HG03469 (cell line): ENCODE results near the gene RAVER1.
A peak's percentile ranks its signal among the peaks of the same experiment; 100 is the strongest.
"Not testable (repeated sequence)": the region's sequence is repeated elsewhere in the genome, so short reads cannot be mapped to it uniquely, and the experiment has no call there.

Experiments used
- ATAC-seq: cut with Tn5 transposase; IDR thresholded peaks from one replicate; pipeline ENCODE4 v1.9.1; 2021; ENCODE audit warnings: mild to moderate bottlenecking, moderate library complexity, moderate number of reproducible peaks; ENCODE audit not compliant: unreplicated experiment

Gene RAVER1

GRCh38 chr19:10332965-10333757 is at the start of gene RAVER1:
Gene RAVER1 (minus strand): TSS chr19:10333529. CDS start chr19:10333507, 22 bp downstream.
- peak; percentile 47 for ATAC-seq

DNA sequence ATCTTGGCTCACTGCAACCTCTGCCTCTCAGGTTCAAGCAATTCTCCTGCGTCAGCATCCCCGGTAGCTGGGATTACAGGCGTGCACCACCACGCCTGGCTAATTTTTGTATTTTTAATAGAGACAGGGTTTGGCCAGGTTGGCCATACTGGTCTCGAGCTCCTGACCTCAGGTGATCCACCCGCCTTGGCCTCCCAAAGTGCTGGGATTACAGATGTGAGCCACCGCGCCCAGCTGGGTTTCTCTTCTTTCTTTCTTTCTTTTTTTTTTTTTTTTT is 49.8 kb upstream of the RAVER1 start:
- not testable (repeated sequence) for ATAC-seq

- peak; percentile 80 for ATAC-seq
These were observed 47.2 kb upstream of the RAVER1 start, which contains the start of gene TYK2 for GRCh38 chr19:10380313-10381102. Gene TYK2 (minus strand): TSS chr19:10380572. CDS start chr19:10378406, 2,166 bp downstream.

- no peak for ATAC-seq
These were observed 46.6 kb upstream of the RAVER1 start for GRCh38 chr19:10379880-10380312.

- ATAC-seq, result no peak
These were observed 44.8 kb upstream of the RAVER1 start for GRCh38 chr19:10378124-10378523.

DNA sequence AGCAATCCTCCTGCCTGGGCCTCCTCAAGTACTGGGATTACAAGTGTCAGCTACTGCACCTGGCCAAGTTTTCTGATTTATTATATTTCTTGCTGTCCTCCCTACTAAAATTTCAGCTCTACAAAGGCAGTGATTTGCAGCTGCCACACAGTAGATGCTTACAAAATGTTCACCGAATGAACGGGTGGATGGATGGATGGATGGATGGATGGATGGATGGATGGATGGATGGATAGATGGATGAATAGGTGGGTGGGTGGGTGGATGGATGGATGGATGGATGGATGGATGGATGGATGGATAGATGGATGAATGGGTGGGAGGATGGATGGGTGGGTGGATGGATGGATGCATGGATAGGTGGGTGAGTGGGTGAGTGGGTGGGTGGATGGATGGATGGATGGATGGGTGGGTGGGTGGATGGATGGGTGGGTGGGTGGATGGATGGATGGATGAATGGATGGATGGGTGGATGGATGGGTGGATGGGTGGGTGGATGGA is 43.9 kb upstream of the RAVER1 start:
- ATAC-seq, result not testable (repeated sequence)

DNA sequence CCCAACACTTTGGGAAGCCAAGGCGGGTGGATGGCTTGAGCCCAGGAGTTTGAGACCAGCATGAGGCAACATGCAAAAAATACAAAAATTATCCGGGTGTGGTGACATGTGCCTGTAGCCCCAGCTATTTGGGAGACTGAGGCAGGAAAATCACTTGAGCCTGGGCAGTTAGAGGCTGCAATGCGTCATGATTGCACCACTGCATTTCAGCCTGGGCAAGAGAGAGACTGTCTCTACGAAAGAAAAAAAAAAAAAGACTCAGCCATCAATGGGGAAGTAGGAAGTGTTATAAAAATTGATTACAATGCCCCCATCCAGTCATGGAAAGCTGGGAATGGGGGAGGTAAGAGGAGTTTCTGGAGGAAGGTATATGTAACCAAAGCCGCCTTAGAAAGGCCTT is 41.6 kb upstream of the RAVER1 start:
- ATAC-seq, result no peak

GRCh38 chr19:10372690-10373089 is 39.4 kb upstream of the RAVER1 start:
- ATAC-seq, result no peak

DNA sequence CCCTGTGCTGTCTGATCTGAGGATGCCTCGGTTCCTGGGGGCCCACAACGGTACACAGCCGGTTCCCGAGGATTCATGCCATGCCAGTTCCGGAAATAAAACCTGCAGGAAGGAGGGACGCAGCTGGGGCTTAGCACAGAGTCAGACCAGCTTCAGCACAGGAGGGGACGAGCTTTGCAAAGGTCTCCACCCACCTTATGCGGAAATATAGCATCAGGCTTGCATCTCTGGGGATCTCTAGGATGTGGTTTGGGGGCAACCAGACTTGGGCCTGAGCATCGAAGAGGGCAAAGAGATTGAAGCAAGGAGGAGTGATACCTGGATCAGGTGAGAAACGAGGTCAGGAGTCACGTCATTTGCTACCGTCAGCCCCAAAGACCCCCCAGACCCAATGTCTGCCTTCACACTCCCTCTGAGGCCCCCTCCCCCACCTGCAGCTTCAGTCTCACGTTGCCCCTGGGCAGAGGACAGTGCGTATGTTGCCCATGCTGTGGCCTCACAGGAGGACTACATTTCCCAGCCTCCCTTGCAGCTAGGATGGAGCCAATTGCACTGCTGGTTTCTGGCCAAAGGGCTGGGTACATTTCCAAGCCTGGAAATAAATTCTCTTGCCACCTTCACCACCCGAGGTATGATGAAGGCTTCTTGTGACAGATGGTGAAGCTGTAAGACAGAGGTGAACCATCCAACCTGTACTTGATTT is 34.9 kb upstream of the RAVER1 start:
- no peak for ATAC-seq

DNA sequence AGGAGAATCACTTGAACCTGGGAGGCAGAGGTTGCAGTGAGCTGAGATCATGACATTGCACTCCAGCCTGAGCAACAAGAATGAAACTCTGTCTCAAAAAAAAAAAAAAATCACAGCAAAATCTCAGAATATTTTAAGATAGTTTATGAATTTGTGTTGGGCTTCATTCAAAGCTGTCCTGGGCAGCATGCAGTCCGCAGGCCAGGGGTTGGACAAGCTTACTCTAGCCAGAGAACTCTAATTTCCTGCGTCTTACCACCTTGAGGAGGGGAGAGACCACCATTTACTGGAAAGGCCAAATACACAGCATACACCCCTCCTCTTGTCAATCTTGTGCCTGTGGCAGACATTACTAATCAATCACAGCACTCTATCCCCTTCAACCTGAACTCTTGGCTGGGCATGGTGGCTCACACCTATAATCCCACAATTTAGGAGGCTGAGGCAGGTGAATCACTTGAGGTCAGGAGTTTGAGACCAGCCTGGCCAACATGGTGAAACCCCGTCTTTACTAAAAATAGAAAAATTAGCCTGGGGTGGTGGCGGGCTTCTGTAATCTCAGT is 33.7 kb upstream of the RAVER1 start:
- ATAC-seq, result not testable (repeated sequence)

DNA sequence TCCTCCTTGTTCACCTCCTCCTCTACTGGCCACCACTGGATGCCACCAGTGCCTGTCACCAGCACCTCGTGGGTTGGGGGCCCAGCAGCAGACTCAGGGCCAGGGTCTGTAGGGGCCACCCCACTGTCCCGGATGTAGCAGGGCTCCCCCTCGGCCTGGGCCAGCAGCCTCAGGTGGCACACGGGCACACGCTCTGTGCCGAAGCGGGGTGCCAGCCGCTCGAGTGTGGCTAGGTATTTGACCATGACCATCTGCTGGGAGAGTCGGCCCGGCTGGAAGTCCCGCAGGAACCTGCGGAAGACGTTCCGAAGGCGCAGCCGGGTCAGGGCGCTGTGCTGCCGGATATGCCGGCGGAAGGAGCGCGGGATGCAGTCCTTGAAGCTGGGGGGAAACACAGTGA is 32.2 kb upstream of the RAVER1 start:
- ATAC-seq, result no peak

DNA sequence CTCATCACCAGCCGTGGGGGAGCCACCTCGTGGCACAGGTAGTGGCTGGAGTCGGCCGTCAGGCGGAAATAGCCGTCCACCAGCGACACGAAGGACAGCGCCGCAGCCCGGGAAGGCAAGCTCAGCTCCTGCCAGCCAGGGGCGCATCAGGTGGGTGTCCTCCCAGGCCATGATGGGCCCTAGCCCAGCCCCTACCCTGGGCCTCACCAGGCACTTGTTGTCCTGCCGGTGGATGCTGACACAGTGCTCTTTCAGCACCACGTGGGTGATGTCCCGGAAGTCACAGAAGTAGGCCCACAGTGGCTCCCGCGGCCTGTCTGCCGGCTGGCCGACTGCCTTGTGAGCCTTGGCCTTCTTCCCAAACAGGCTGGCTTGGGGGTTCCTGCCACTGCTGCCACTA is 31.3 kb upstream of the RAVER1 start:
- ATAC-seq, result no peak

DNA sequence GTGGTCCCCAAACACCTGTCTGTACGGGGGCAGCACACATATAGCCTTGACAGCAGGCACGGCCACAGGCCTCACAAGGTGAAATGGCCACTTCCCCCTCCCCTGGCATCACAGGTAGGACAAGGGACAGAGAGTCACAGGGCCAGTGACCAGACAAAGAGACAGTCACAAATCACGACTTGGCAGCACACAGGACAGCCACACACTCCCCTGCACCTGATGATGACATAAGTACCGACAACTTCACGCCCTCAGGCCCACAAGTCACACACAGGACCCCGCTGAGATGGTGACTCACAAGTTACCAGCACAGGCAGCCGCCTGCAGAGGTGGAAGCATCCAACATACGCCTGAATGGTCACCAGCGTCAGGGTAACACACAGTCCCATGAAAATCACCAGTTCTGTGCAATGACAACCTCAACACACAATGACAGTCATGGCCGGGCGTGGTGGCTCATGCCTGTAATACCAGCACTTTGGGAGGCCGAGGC is 30.5 kb upstream of the RAVER1 start:
- ATAC-seq, result no peak

DNA sequence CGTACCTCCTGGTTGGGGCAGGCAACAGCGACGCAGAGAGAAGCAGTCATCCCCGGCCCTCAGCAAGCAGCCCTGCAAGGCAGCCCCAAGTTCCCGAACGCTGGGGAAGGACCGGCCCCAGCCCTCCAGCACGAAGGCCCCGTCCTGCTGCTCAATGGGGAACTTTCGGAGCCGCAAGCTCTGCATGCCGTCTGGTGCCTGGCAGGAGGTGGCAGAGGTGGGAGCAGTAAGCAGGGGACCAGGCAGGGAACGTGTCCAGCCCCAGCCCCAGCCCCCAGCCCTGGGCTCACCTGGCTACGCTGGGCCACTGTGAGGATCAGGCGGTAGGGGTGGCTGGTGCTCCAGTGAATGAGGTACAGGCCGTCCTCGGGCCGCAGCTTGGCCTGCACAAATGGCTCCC is 28.9 kb upstream of the RAVER1 start:
- ATAC-seq, result no peak

DNA sequence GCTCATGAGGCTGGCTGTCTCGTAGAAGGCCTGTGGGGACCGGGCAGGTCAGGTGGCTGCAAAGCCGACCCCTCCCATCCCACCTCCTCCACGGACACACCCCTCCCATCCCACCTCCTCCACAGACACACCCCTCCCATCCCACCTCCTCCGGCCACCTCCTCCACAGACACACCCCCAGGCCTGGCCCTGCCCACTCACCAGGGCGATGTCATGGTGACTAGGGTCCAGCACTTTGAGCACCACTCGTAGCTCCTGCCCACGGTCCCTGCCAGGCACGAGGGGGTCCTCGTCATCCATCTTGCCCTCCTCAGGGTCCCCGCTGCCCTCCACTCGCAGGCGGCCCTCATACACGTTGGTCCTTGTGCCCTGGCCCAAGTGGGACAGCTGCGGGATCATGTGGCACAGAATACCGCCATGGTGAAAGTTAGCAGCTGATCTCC is 28.3 kb upstream of the RAVER1 start:
- no peak for ATAC-seq

GRCh38 chr19:10356431-10356830 is 23.1 kb upstream of the RAVER1 start:
- ATAC-seq, result no peak

- no peak for ATAC-seq
These were observed 20.6 kb upstream of the RAVER1 start for GRCh38 chr19:10353793-10354391.

DNA sequence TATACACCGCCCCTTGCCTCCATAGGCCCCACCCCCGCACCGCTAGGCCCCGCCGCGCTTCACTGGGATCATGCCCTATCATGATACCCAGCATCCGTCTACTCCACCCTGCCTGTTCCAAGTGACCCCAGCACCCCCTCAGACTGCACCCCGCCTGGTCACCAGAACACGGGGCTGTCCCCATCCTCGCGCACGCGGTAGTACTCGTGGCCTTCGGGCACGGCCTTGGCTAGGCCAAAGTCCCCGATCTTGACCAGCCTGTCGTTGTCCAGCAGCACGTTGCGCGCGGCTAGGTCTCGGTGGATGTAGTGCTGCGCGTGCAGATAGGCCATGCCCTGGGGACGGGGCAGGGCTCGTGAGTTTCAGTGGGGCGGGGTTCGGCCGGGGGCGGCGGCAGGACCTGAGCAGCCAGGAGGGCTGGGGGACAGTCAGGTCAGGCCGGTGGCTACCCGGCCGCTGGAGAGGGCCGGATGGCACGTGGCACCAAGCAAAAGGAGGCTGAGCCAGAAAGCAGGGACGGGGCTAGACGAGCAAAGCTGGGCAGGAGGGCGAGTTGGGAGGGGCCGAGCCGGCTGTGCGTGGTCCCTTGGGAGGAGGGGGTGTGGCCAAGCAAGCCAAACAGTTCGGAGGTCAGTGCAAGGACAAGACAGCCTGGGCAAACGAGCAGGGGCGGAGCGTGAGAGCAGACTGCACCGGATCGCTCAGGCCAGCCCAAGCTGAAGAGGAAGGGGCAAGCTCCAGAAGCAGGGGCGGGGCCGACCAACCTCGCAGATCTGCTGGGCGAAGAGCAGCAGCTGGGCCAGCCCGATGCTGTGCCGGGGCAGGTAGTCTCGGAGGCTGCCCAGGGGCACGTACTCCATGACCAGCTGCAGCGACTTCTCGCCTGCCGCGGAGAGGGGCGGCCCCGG is 19.7 kb upstream of the RAVER1 start:
- ATAC-seq, result no peak

DNA sequence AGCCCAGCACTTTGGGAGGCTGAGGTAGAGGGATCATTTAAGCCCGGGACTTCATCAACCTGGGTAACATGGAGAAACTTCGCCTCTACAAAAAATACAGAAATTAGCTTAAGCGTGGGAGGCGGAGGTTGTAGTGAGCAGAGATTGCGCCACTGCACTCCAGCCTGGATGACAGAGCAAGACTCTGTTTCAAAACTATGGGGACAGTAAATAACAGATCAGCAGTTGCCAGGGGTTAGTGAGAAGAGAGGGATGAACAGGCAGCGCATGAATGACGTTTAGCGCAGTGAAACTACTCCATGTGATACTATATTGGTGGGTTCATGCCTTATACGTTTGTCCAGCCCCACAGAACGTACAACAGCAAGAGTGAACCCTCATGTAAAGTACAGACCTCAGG is 13.2 kb upstream of the RAVER1 start:
- ATAC-seq, result no peak
